ENCODE data around the gene ADIPOR2.

GRCh38 chr12:1830981-1831963 is 140.4 kb downstream of the ADIPOR2 start:
- TF ChIP-seq POLR2A (IDR thresholded peaks at IDR 0.05; ENCODE audit: extremely low read depth, insufficient read length) (no peak), CTCF (IDR thresholded peaks at IDR 0.05; ENCODE audit: low read depth, low read length) (no peak), MAX (IDR thresholded peaks at IDR 0.05; ENCODE audit: low read depth, low read length) (no peak)
